HG02943 (cell line): ENCODE data around the gene ZFP1.
"Not testable (repeated sequence)": the region's sequence is repeated elsewhere in the genome, so short reads cannot be mapped to it uniquely, and the experiment has no call there.

Experiments
- ATAC-seq: cut with Tn5 transposase; IDR thresholded peaks from one replicate; pipeline ENCODE4 v1.9.1; 2021; ENCODE audit warnings: mild to moderate bottlenecking, low read depth, moderate library complexity; ENCODE audit not compliant: unreplicated experiment

Gene ZFP1

DNA sequence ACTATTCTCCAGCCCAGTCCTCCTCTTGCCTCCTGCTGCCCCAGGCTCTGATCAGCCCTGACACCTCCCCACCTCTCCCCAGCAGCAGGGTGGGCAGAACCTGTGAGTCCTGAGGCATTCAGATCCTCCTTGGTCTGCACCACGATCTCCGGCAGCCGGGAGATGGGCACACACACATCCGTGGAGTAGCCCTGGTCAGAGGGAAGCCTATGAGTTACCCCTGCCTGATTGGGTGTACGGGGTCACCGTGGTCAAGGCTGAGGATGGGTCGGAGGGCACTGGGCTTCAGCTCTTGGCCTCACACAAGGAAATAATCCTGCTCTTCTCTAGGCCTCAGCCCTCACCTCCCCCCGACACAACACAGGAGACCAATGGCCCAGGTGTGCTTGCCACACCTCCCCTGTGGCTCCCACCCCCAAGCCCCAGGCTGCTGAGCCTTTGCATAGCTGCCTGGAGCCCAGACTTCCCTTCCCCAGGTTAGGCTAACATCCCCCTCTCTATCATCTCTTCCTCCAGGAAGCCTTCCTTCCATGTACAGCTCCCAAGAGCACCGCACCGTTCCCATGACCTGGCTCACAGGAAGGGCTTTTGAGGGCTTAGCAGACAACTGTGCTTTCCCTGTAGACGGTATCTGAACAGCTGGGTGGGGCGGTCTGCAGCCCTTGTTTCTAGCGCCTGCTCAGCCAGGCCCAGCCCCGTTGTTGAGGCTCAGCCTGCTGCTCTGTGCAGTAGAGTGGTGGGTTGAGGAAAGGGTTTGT is 35.4 kb upstream of the ZFP1 start:
- no peak for ATAC-seq

DNA sequence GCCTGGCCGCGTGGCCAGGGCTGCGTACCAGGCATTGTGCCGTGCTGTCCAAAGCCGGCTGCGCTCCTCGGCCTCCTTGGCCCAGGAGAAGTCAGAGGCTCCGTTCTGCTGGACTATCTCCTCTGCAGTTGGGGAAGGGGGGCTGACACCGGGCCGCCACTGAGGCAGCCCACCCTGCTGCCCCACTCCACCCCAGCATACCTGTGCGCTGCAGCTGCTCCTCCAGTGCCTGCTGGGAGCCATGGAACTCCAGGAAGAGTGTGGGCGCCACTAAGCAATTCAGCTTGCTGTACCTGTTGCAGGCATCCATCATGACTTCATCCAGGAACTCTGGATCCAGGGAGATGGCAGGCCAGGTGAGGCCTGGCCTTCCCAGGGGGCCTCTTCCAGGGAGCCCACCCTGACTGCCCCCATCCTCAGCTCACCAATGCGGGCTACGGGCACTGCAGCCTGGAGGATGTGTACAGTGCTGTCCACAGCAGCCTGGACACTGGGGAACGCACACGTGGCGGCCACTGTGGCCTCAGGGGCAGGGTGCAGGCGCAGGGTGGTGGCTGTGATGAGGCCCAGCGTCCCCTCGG is 34.7 kb upstream of the ZFP1 start:
- no peak for ATAC-seq

DNA sequence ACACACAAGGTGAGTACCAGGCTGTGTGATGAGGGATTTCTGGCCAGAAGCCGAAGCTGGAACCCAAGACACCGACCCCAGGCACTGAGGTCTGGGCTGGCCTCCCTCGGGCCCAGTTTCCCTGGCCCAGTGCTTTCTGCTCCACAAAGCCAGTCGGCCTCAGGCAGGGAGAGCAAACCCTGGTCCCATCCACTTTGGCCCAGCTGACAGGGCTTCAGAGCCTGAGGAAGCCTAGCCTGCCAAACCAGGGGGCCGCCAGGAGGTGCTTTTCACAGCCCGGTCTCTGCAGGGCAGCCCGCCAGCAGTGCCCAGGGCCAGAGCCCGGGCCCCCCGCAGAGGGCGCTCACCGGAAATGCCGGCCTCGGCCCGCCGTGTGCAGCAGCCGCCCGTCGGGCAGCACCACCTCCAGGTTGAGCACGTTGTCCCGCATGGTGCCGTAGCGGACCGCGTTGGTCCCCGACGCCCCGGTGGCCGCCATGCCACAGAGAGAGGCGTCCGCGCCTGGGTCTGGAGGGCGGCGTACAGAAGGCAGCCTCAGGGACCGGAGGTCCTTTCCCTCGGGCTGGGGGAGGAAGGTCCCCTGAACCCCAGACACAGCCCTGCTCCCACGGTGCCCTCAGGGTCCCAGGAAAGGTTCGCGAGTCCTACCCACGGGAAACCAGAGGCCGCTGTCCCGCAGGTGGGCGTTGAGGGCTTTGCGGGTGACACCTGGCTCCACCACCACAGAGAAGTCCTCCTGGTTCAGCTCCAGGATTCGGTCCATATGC is 34.0 kb upstream of the ZFP1 start:
- no peak for ATAC-seq

GRCh38 chr16:75114946-75115825 is 33.1 kb upstream of the ZFP1 start:
- ATAC-seq, result no peak

- ATAC-seq, result no peak
Observed at GRCh38 chr16:75116081-75116910, 32.0 kb upstream of the ZFP1 start, which contains the start of gene LDHD. LDHD (minus strand) TSS chr16:75116780; CDS start chr16:75116720, 60 bp downstream.

DNA sequence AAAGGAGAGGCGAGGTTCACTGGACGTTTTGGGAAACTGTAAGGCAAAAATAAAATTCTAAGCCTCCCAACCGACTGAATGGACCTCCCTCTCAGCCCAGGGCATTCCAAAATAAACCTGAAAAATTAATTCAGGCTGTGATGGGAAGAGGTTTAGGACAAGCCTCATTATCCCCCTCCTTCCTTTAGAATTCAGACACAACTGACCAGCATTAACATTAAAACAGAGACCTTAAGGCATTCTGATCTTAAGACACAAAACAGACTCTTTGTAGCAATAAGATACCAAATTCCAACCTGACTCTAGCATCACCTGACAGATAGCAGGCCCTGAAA is 31.4 kb upstream of the ZFP1 start:
- no peak for ATAC-seq

- ATAC-seq, result no peak
Observed at GRCh38 chr16:75118943-75119539, 29.3 kb upstream of the ZFP1 start.

DNA sequence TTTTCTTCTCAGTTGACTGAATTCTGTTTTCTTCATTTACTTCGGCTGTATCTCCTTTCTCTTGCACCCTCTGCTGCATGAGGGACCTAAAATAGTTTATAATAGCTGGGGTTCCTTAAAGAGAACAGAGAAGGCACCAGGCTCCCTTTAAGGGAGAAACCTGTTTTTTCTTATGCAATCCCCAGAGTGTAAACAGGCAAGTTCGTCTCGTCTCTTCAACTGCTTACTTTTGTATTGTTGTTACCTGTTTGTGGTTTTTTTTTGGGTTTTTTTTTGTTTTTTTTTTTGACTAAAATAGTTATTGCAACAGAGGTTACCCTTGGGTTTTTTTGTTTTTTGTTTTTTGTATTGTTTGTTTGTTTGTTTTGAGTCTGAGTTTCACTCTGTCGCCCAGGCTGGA is 28.1 kb upstream of the ZFP1 start:
- ATAC-seq, result no peak

- ATAC-seq, result no peak
Observed at GRCh38 chr16:75121949-75122568, 26.3 kb upstream of the ZFP1 start.

DNA sequence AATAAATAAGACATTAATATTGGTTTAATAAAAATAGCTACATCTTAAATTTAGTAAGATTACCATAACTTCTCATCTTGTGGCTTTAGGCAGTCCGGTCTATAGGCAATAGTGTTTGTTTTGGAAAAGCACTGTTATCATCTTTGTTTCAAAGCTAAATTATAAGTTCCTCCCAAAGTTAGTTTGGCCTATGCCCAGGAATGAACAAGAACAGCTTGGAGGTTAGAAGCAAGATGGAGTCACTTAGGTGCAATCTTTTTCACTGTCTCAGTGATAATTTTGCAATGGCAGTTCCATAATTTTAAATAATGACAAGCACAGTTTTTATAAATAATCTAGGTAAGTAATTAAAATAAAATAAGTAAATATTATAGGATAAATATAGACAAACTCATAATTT is 25.7 kb upstream of the ZFP1 start:
- ATAC-seq, result no peak

GRCh38 chr16:75127713-75128415 is 20.5 kb upstream of the ZFP1 start:
- no peak for ATAC-seq

- ATAC-seq, result not testable (repeated sequence)
Observed at GRCh38 chr16:75129421-75130149, 18.7 kb upstream of the ZFP1 start.

DNA sequence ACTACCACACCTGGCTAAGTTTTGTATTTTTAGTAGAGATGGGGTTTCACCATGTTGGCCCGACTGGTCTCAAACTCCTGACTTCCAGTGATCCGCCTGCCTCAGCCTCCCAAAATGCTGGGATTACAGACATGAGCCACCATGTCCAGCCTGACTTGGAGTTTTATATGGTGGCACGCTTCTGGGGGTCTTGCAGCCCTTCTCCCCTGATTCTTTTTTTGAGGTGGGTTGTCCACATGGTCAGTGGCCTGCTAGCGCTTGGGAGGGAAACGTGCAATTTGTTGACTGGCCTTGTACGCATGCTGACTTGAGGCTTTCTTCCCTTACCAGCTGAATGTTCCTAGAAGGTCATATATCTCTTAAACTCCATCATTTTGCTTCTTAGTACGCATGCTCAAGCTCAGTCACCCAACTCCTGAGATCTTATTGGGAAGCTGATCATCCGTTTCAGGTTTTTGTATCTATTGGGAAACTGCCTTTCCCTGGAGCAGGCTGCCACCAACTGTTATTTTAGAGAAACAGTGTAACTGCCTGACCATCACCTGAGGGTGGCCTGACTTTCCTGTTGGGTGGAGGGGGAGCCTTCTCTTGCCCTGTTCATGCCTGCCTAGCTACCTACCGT is 18.1 kb upstream of the ZFP1 start:
- ATAC-seq, result no peak

- no peak for ATAC-seq
Observed at GRCh38 chr16:75131081-75131480, 17.2 kb upstream of the ZFP1 start.

- ATAC-seq, result no peak
Observed at GRCh38 chr16:75138233-75138632, 10.1 kb upstream of the ZFP1 start.

- no peak for ATAC-seq
Observed at GRCh38 chr16:75138636-75139035, 9.7 kb upstream of the ZFP1 start.

- no peak for ATAC-seq
Observed at GRCh38 chr16:75139498-75139897, 8.8 kb upstream of the ZFP1 start.
